Measurements from ENCODE around the gene SPTBN1.

- no peak for TF ChIP-seq EZH2phosphoT487 (IDR thresholded peaks at IDR 0.05; ENCODE audit: borderline replicate concordance)
- TF ChIP-seq CTCF (conservative IDR thresholded peaks at IDR 0.05; ENCODE audit: low read length) = no peak
These were observed 188.1 kb downstream of the SPTBN1 start for GRCh38 chr2:54644236-54644635.
